ENCODE results near the gene EIF1. TPM values are rescaled to one million over a fixed set of nuclear protein-coding genes. Genes with fewer than 3 reads are reported as not detected.

The EIF1 gene
- total RNA-seq, 1 donor from 2014 or later, result 86.7 TPM

DNA sequence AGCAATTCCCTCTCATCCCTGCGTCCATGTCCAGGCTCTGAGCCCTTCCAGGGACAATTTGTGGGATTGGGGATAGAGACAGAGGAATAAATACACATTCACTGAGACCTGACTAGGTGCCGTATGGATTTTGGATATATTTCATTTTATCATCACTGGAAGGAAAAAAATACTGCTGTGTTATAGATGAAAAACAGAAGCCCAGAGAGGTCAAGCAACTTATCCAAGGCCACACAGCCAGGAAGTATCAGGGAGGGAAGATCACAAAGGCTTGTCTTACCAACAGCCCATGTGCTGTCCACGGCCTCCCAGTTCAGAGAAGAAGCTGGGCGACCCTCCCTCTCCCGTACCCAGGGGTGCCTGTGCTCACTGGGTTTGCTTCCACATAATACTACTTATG lies 51.8 kb downstream of the EIF1 start:
- DNase-seq (ENCODE audit: low read depth), result no peak
- H3K4me3 ChIP-seq (ENCODE audit: low read depth, low read length), result no peak overlapping the region
- TF ChIP-seq, protein P1, sequence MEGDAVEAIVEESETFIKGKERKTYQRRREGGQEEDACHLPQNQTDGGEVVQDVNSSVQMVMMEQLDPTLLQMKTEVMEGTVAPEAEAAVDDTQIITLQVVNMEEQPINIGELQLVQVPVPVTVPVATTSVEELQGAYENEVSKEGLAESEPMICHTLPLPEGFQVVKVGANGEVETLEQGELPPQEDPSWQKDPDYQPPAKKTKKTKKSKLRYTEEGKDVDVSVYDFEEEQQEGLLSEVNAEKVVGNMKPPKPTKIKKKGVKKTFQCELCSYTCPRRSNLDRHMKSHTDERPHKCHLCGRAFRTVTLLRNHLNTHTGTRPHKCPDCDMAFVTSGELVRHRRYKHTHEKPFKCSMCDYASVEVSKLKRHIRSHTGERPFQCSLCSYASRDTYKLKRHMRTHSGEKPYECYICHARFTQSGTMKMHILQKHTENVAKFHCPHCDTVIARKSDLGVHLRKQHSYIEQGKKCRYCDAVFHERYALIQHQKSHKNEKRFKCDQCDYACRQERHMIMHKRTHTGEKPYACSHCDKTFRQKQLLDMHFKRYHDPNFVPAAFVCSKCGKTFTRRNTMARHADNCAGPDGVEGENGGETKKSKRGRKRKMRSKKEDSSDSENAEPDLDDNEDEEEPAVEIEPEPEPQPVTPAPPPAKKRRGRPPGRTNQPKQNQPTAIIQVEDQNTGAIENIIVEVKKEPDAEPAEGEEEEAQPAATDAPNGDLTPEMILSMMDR (conservative IDR thresholded peaks at IDR 0.05; ENCODE audit: low read depth, low read length), result no peak

GRCh38 chr17:41741709-41742108 lies 53.0 kb downstream of the EIF1 start:
- DNase-seq (ENCODE audit: low read depth), result no peak
- TF ChIP-seq, protein P1 (conservative IDR thresholded peaks at IDR 0.05; ENCODE audit: low read depth, low read length), result no peak
- H3K4me3 ChIP-seq (ENCODE audit: low read depth, low read length), result no peak overlapping the region

Other genes starting within 250 kb of the EIF1 start
- not detected in 2 replicates for gene KRT38, start 247.9 kb upstream of the EIF1 start, total RNA-seq
- not detected in 2 replicates for gene KRT32, start 221.5 kb upstream of the EIF1 start, total RNA-seq
- gene KRT35, start 207.7 kb upstream of the EIF1 start, total RNA-seq, result not detected in 2 replicates
- gene KRT36, start 199.0 kb upstream of the EIF1 start, total RNA-seq, result not detected in 2 replicates
- gene KRT13, start 183.3 kb upstream of the EIF1 start, total RNA-seq, result 1.0 and 2.0 TPM in 2 replicates
- gene KRT15, start 170.0 kb upstream of the EIF1 start, total RNA-seq, result 4.6 and 15.6 TPM in 2 replicates
- 1,090 and 2,137 TPM in 2 replicates for gene KRT19, start 160.6 kb upstream of the EIF1 start, total RNA-seq
- gene KRT9, start 116.8 kb upstream of the EIF1 start, total RNA-seq, result not detected in 2 replicates
- gene KRT14, start 102.0 kb upstream of the EIF1 start, total RNA-seq, result not detected in 2 replicates
- gene KRT16, start 76.1 kb upstream of the EIF1 start, total RNA-seq, result 2.0 and 4.3 TPM in 2 replicates
- gene KRT17, start 64.3 kb upstream of the EIF1 start, total RNA-seq, result 20.8 and 88.8 TPM in 2 replicates
- not detected in 2 replicates for gene GAST, start 23.4 kb downstream of the EIF1 start, total RNA-seq
- 0.06 and 0.14 TPM in 2 replicates for gene HAP1, start 45.8 kb downstream of the EIF1 start, total RNA-seq
- gene JUP, start 97.8 kb downstream of the EIF1 start, total RNA-seq, result 314 and 425 TPM in 2 replicates
- gene P3H4, start 123.1 kb downstream of the EIF1 start, total RNA-seq, result 47.8 and 55.5 TPM in 2 replicates
- 106 and 143 TPM in 2 replicates for gene FKBP10, start 124.1 kb downstream of the EIF1 start, total RNA-seq
- 67.6 and 70.8 TPM in 2 replicates for gene NT5C3B, start 147.3 kb downstream of the EIF1 start, total RNA-seq
- not detected in 2 replicates for gene KLHL10, start 148.9 kb downstream of the EIF1 start, total RNA-seq
- 12.3 and 13.8 TPM in 2 replicates for gene KLHL11, start 176.5 kb downstream of the EIF1 start, total RNA-seq
- 193 and 311 TPM in 2 replicates for gene ACLY, start 230.1 kb downstream of the EIF1 start, total RNA-seq
- gene ODAD4, start 241.7 kb downstream of the EIF1 start, total RNA-seq, result 0.23 and 0.29 TPM in 2 replicates